GM23338 (cell line): ENCODE measurements around the gene ARHGAP42. TPM values are rescaled to one million over a fixed set of nuclear protein-coding genes. Genes with fewer than 3 reads are reported as not detected.

ENCODE experiments used
- ATAC-seq: fragments of 200-7000 bp; cut with Tn5 transposase; 3 replicates; pipeline ENCODE4 v1.9.1; 2020
- DNase-seq: peaks from one replicate; pipeline ENCODE4 v3.0.0-alpha.2; 2015; ENCODE audit warnings: low spot score
- H2AFZ ChIP-seq: fragments of 200-600 bp; sonication (generic); 2 replicates; pipeline ENCODE4 v1.8.0; 2016; ENCODE audit warnings: antibody characterized with exemption, mild to moderate bottlenecking, moderate library complexity
- H3F3A ChIP-seq: fragments of 200-600 bp; sonication (generic); replicated peaks from 2 replicates; pipeline ENCODE4 v1.8.0; 2017; ENCODE audit warnings: antibody characterized with exemption, mixed run types, low read depth
- H3K27ac ChIP-seq: fragments of 200-600 bp; sonication (generic); 2 replicates; pipeline ENCODE4 v1.6.1; 2016; ENCODE audit warnings: low read depth
- H3K27me3 ChIP-seq: fragments of 200-600 bp; sonication (generic); 2 replicates; pipeline ENCODE4 v1.8.0; 2016; ENCODE audit warnings: mild to moderate bottlenecking, mixed run types, moderate library complexity; ENCODE audit not compliant: insufficient read depth
- H3K36me3 ChIP-seq: fragments of 200-600 bp; sonication (generic); 2 replicates; pipeline ENCODE4 v1.8.0; 2016; ENCODE audit warnings: mild to moderate bottlenecking; ENCODE audit not compliant: insufficient read depth
- H3K4me1 ChIP-seq: fragments of 200-600 bp; sonication (generic); 2 replicates; pipeline ENCODE4 v1.8.0; 2016; ENCODE audit warnings: mild to moderate bottlenecking, moderate library complexity; ENCODE audit not compliant: insufficient read depth
- H3K4me2 ChIP-seq: fragments of 200-600 bp; sonication (generic); 2 replicates; pipeline ENCODE4 v1.7.1; 2017; ENCODE audit warnings: mixed run types
- H3K4me3 ChIP-seq: fragments of 200-600 bp; sonication (generic); 2 replicates; pipeline ENCODE4 v1.6.1; 2016; ENCODE audit warnings: mixed run types
- H3K79me2 ChIP-seq: fragments of 200-600 bp; sonication (generic); replicated peaks from 2 replicates; pipeline ENCODE4 v1.8.0; 2017; ENCODE audit warnings: mild to moderate bottlenecking; ENCODE audit not compliant: insufficient read depth
- H3K9me2 ChIP-seq: fragments of 200-600 bp; sonication (generic); 2 replicates; pipeline ENCODE4 v1.8.0; 2017; ENCODE audit not compliant: insufficient read depth
- H4K20me1 ChIP-seq: fragments of 200-600 bp; sonication (generic); replicated peaks from 2 replicates; pipeline ENCODE4 v1.8.0; 2017; ENCODE audit warnings: mild to moderate bottlenecking; ENCODE audit not compliant: insufficient read depth
- H3K27ac Mint-ChIP-seq: 2 replicates; pipeline ENCODE4 v1.8.0; 2020; ENCODE audit warnings: inconsistent platforms, mild to moderate bottlenecking, moderate library complexity, mixed read lengths
- H3K27me3 Mint-ChIP-seq: 3 replicates; pipeline ENCODE4 v1.8.0; 2022; ENCODE audit warnings: low read depth, mild to moderate bottlenecking, moderate library complexity, mixed read lengths, inconsistent platforms; ENCODE audit not compliant: insufficient read depth, poor library complexity
- H3K36me3 Mint-ChIP-seq: 3 replicates; pipeline ENCODE4 v1.8.0; 2021; ENCODE audit warnings: low read depth, mild to moderate bottlenecking, inconsistent platforms, moderate library complexity, mixed read lengths
- H3K4me1 Mint-ChIP-seq: 3 replicates; pipeline ENCODE4 v1.8.0; 2020; ENCODE audit warnings: mild to moderate bottlenecking, inconsistent platforms, mixed read lengths
- H3K4me3 Mint-ChIP-seq: 3 replicates; pipeline ENCODE4 v1.8.0; 2021; ENCODE audit warnings: moderate library complexity, mild to moderate bottlenecking, inconsistent platforms, mixed read lengths
- H3K9me3 Mint-ChIP-seq: 3 replicates; pipeline ENCODE4 v1.8.0; 2020; ENCODE audit warnings: moderate library complexity, mild to moderate bottlenecking, inconsistent platforms, mixed read lengths
- CREB1 ChIP-seq: fragments of 250-450 bp; sonication (Bioruptor Pico); IDR thresholded peaks from 2 replicates; pipeline ENCODE4 v1.5.0; 2020; ENCODE audit warnings: low read depth, mild to moderate bottlenecking, moderate library complexity
- CTCF ChIP-seq, 2 experiments: fragments of 200-600 bp in 1 of 2; sonication (generic) in 1 of 2; conservative IDR thresholded peaks; 2 replicates each; pipeline versions ENCODE4 v1.5.1 to v1.6.1; 2016 to 2017; ENCODE audit warnings: antibody characterized with exemption in 2 of 2, low read depth in 2 of 2, mild to moderate bottlenecking in 2 of 2, moderate library complexity in 1 of 2
- REST ChIP-seq: IDR thresholded peaks from one replicate; pipeline ENCODE4 v1.6.1; 2018; ENCODE audit warnings: antibody characterized with exemption; ENCODE audit not compliant: unreplicated experiment
- ZNF114 ChIP-seq: fragments of 250-450 bp; sonication (Bioruptor Pico); IDR thresholded peaks from 2 replicates; pipeline ENCODE4 v1.5.0; 2020; ENCODE audit warnings: mild to moderate bottlenecking, moderate library complexity
- ZNF462 ChIP-seq: fragments of 250-450 bp; sonication (Bioruptor Pico); IDR thresholded peaks from 2 replicates; pipeline ENCODE4 v1.5.0; 2020; ENCODE audit warnings: mild to moderate bottlenecking, moderate library complexity
- polyA plus RNA-seq: library from polyadenylated mRNA; unstranded; fragments of >200 nt; fragmentation: Nextera tagmentation; extraction: Ambion mirVana; gene quantifications from 2 replicates; pipeline ENCODE4 v1.2.1, GENCODE V29; 2016
- total RNA-seq: library from RNA; depleted of rRNA; stranded (reverse); fragments of >200 nt; shearing (Covaris generic); gene quantifications from 2 replicates; pipeline ENCODE4 v1.2.3, GENCODE V29; 2014

Gene ARHGAP42
- total and polyA plus RNA-seq, 2 experiments from 2014 or later, result 23.7 to 35.7 TPM

- Histone ChIP-seq H3K27me3 (no peaks in the 10 kb centered on the region), H3K4me3 (no peak overlapping the region), H3K79me2 (no peaks in the 10 kb centered on the region), H3K4me1 (peaks cover 14% of the 10 kb centered on the region), H3K9me2 (no peaks in the 10 kb centered on the region), H3K36me3 (no peaks in the 10 kb centered on the region), H4K20me1 (no peaks in the 10 kb centered on the region), H3F3A (no peaks in the 10 kb centered on the region), H2AFZ (peak overlapping the region; percentile 35; the same call in 1 of the 2 replicates), H3K4me2 (no peak overlapping the region), H3K27ac (peak overlapping the region; percentile 64; the same call in 1 of the 2 replicates)
- H3K27ac Mint-ChIP-seq, result peak overlapping the region; percentile 46
- TF ChIP-seq CTCF (conservative IDR thresholded peaks at IDR 0.05; ENCODE audit: low read depth in 2 of 2) (no peak), ZNF114 (CRISPR knock-in tag) (no peak), ZNF462 (CRISPR knock-in tag) (no peak), CREB1 (CRISPR knock-in tag) (no peak), REST (no peak)
- peaks cover 24% of the 10 kb centered on the region for H3K4me1 Mint-ChIP-seq
- DNase-seq, result no peak
- H3K4me3 Mint-ChIP-seq, result no peak overlapping the region
- peaks cover 6% of the 10 kb centered on the region for H3K27me3 Mint-ChIP-seq
- no peak; the same call in 2 of the 3 replicates for ATAC-seq
- H3K9me3 Mint-ChIP-seq, result no peaks in the 10 kb centered on the region; the same call in 2 of the 3 replicates
- no peaks in the 10 kb centered on the region for H3K36me3 Mint-ChIP-seq
These were observed 9.3 kb upstream of the ARHGAP42 start for GRCh38 chr11:100677796-100678195.
